Fibroblast of lung (primary cell): ENCODE measurements around the gene MPG. TPM values are rescaled to one million over a fixed set of nuclear protein-coding genes. Genes with fewer than 3 reads are reported as not detected.

ENCODE experiments used
- DNase-seq, 2 donors: peaks; one replicate each; pipeline versions ENCODE4 v3.0.0 to v3.0.0-alpha.2; 2010; ENCODE audit warnings: low read depth in 2 of 2
- H2AFZ ChIP-seq: 2 replicates; pipeline ENCODE4 v1.5.1; 2012; ENCODE audit warnings: low read length, control low read depth, inconsistent platforms
- H3K27ac ChIP-seq: 2 replicates; pipeline ENCODE4 v1.5.1; 2011; ENCODE audit warnings: low read length, control low read depth; ENCODE audit not compliant: insufficient read depth
- H3K27me3 ChIP-seq: 2 replicates; pipeline ENCODE4 v1.5.1; 2011; ENCODE audit warnings: mild to moderate bottlenecking, low read length; ENCODE audit not compliant: control insufficient read depth, insufficient read depth
- H3K36me3 ChIP-seq: 2 replicates; pipeline ENCODE4 v1.5.1; 2011; ENCODE audit warnings: low read length; ENCODE audit not compliant: control insufficient read depth, insufficient read depth
- H3K4me1 ChIP-seq: 2 replicates; pipeline ENCODE4 v1.5.1; 2011; ENCODE audit warnings: low read length; ENCODE audit not compliant: control insufficient read depth, insufficient read depth; ENCODE audit errors: extremely low read depth
- H3K4me2 ChIP-seq: 2 replicates; pipeline ENCODE4 v1.5.1; 2011; ENCODE audit warnings: low read length, control low read depth; ENCODE audit not compliant: insufficient read depth; ENCODE audit errors: extremely low read depth
- H3K4me3 ChIP-seq, 4 experiments: fragments of 200-600 bp in 1 of 4; sonication (generic) in 1 of 4; replicated peaks in 1 of 4; 2 replicates each; pipeline ENCODE4 v1.5.1; 2011 to 2016; ENCODE audit warnings: low read length in 4 of 4, low read depth in 3 of 4, mild to moderate bottlenecking in 3 of 4, control low read depth in 2 of 4, inconsistent platforms in 1 of 4, mixed read lengths in 1 of 4; ENCODE audit not compliant: insufficient read depth in 1 of 4; ENCODE audit errors: control extremely low read depth in 1 of 4
- H3K79me2 ChIP-seq: 2 replicates; pipeline ENCODE4 v1.5.1; 2012; ENCODE audit warnings: mild to moderate bottlenecking, low read length, inconsistent platforms; ENCODE audit not compliant: control insufficient read depth, insufficient read depth
- H3K9ac ChIP-seq: 2 replicates; pipeline ENCODE4 v1.5.1; 2011; ENCODE audit warnings: mild to moderate bottlenecking, low read length, control low read depth; ENCODE audit not compliant: insufficient read depth
- H3K9me3 ChIP-seq: 2 replicates; pipeline ENCODE4 v1.5.1; 2012; ENCODE audit warnings: low read depth, low read length; ENCODE audit not compliant: control insufficient read depth, insufficient read depth
- H4K20me1 ChIP-seq: 2 replicates; pipeline ENCODE4 v1.5.1; 2011; ENCODE audit warnings: low read length; ENCODE audit not compliant: control insufficient read depth, insufficient read depth; ENCODE audit errors: extremely low read depth
- EZH2 ChIP-seq: IDR thresholded peaks from 2 replicates; pipeline ENCODE4 v1.5.1; 2012; ENCODE audit warnings: low read length, control low read depth, mild to moderate bottlenecking; ENCODE audit errors: missing control alignments
- polyA plus RNA-seq, 2 donors: library from polyadenylated mRNA; depleted of rRNA in 1 of 2; stranded (reverse) in 1 of 2; unstranded in 1 of 2; fragments of >200 nt; gene quantifications; 2 replicates each; pipeline ENCODE4 v1.2.1, GENCODE V29; 2011 to 2012; ENCODE audit warnings: missing spikeins in 1 of 2
- total RNA-seq: library from RNA; depleted of rRNA; stranded (reverse); fragments of >200 nt; gene quantifications from 2 replicates; pipeline ENCODE4 v1.2.1, GENCODE V29; 2014
- TF ChIP-seq, protein P1 (sequence below), 2 donors: IDR thresholded peaks in 1 of 2; conservative IDR thresholded peaks in 1 of 2; 1 replicate in 1 of 2; 2 replicates in 1 of 2; pipeline ENCODE4 v1.5.1; 2011 to 2012; ENCODE audit warnings: low read length in 2 of 2, control low read depth in 1 of 2, inconsistent platforms in 1 of 2, low read depth in 1 of 2, mild to moderate bottlenecking in 1 of 2

Gene MPG
- total and polyA plus RNA-seq, 2 donors (not counting 1 experiment from before 2014, with no cell fraction given) = 45.4 to 268 TPM

DNA sequence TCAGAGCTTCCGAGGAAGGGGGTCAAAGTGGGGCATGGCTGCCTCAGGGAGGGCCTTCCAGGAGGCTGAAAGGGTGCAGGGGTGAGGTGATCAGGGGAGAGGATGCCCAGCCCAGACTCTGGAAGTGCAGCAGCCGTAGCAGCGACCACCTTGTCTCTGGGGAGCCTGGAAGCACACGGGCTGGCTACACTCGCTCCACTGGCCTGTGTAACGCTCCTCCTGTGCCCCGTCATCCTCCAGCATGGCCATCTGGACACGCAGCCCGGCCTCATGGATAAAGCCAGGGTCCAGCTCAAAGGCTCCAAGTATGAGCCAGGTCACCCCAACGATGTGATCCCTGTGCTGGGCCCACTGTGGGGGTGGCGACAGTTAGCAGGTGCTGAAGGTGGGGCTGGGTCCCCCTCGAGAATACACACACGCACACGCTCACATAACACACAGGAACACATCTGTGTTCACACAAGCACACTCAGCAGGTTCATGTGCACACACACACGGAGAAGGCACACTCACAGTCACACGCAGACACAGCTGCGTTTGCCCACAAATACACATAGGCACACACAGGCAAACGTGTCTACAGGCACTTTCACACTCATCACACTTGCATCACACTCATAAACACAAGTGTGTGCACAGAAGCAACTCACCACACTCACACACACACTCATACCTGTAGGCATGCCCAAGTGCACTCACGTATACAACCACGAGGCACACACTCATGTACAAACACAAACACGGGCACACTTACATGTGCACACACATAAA is 44.0 kb upstream of the MPG start:
- TF ChIP-seq, protein P1, sequence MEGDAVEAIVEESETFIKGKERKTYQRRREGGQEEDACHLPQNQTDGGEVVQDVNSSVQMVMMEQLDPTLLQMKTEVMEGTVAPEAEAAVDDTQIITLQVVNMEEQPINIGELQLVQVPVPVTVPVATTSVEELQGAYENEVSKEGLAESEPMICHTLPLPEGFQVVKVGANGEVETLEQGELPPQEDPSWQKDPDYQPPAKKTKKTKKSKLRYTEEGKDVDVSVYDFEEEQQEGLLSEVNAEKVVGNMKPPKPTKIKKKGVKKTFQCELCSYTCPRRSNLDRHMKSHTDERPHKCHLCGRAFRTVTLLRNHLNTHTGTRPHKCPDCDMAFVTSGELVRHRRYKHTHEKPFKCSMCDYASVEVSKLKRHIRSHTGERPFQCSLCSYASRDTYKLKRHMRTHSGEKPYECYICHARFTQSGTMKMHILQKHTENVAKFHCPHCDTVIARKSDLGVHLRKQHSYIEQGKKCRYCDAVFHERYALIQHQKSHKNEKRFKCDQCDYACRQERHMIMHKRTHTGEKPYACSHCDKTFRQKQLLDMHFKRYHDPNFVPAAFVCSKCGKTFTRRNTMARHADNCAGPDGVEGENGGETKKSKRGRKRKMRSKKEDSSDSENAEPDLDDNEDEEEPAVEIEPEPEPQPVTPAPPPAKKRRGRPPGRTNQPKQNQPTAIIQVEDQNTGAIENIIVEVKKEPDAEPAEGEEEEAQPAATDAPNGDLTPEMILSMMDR (conservative IDR thresholded peaks at IDR 0.05 in 1 of 2, IDR thresholded peaks at IDR 0.05 in 1 of 2; ENCODE audit: low read depth in 1 of 2, low read length in 2 of 2) = no peak
- TF ChIP-seq EZH2 = no peak
- Histone ChIP-seq H3K4me3 (no peak overlapping the region), H3K27ac (no peak overlapping the region), H4K20me1 (no peaks in the 10 kb centered on the region), H3K27me3 (no peaks in the 10 kb centered on the region), H3K4me1 (no peaks in the 10 kb centered on the region), H3K4me2 (no peak overlapping the region), H3K9ac (no peak overlapping the region), H3K36me3 (peaks cover 2% of the 10 kb centered on the region), H2AFZ (no peak overlapping the region), H3K9me3 (no peaks in the 10 kb centered on the region), H3K79me2 (no peaks in the 10 kb centered on the region)
- no peak for DNase-seq

DNA sequence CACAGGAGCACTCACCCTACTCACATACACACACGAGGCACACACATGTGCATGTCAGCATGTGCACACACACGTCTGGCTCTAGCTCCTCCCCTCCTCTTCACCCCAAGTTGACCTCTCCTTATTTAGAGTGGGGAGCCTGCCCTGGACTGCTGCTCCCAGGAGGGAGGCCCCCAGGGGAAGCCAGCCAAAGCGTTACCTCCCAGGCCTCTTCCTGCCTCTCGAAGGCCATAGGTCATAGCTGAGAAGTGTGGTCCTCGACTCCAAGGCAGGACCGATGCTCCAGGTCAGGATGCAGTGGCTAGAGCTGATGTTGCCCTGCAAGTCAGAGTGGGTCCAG is 43.4 kb upstream of the MPG start:
- no peaks in the 10 kb centered on the region for H3K9me3 ChIP-seq
- no peak for TF ChIP-seq EZH2
- TF ChIP-seq, protein P1 (conservative IDR thresholded peaks at IDR 0.05 in 1 of 2, IDR thresholded peaks at IDR 0.05 in 1 of 2; ENCODE audit: low read depth in 1 of 2, low read length in 2 of 2) = no peak
- H4K20me1 ChIP-seq = no peaks in the 10 kb centered on the region
- H3K9ac ChIP-seq = no peak overlapping the region
- H3K27ac ChIP-seq = no peak overlapping the region
- H3K4me2 ChIP-seq = no peak overlapping the region
- DNase-seq = no peak
- H3K79me2 ChIP-seq = no peaks in the 10 kb centered on the region
- H2AFZ ChIP-seq = no peak overlapping the region
- H3K36me3 ChIP-seq = peaks cover 2% of the 10 kb centered on the region
- no peaks in the 10 kb centered on the region for H3K27me3 ChIP-seq
- no peaks in the 10 kb centered on the region for H3K4me1 ChIP-seq
- H3K4me3 ChIP-seq = no peak overlapping the region

DNA sequence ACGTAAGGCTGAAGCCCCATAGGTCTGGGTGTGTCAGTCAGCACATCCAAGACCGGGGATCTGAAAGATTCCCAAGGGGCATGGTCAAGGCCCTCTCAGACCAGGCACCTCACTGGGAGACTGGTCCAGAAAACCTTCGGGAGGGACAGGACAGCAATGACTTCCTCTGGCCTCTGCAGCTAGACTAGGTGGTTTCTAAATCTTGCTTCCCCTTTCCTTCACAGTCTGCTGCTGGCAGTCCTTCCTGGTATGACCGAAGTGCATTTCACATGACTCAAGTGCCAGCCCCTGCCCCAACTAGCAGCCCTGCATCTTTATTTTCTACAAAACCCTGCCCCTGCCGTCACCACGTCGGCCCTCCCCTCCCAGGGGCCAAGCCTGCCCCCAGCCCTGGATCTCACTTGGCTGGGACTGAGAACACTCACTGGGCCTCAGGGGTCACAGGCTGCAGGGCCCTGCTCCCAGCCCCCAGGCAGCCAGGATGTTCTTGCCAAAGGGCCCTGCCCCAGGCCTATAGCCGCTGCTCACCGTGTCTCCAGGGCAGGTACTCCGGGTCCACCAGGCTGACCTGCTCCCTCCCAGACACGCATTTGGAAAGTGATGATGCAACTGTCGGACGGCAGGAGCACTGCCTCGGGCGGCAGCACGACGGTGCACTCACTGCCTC is 42.9 kb upstream of the MPG start:
- no peaks in the 10 kb centered on the region for H3K79me2 ChIP-seq
- no peak overlapping the region for H3K4me3 ChIP-seq
- H4K20me1 ChIP-seq = no peaks in the 10 kb centered on the region
- DNase-seq = no peak
- H3K27ac ChIP-seq = no peak overlapping the region
- H3K4me1 ChIP-seq = no peaks in the 10 kb centered on the region
- no peak overlapping the region for H3K4me2 ChIP-seq
- no peaks in the 10 kb centered on the region for H3K27me3 ChIP-seq
- no peaks in the 10 kb centered on the region for H3K9me3 ChIP-seq
- TF ChIP-seq EZH2 = no peak
- TF ChIP-seq, protein P1 (conservative IDR thresholded peaks at IDR 0.05 in 1 of 2, IDR thresholded peaks at IDR 0.05 in 1 of 2; ENCODE audit: low read depth in 1 of 2, low read length in 2 of 2) = no peak
- H2AFZ ChIP-seq = no peak overlapping the region
- peaks cover 2% of the 10 kb centered on the region for H3K36me3 ChIP-seq
- no peak overlapping the region for H3K9ac ChIP-seq
